Neural cell (in vitro differentiated cells): ENCODE results near the gene EVL.

Source experiments
- EP300 ChIP-seq: fragments of 450-650 bp; conservative IDR thresholded peaks from 2 replicates; pipeline ENCODE4 v1.6.1; 2014; ENCODE audit warnings: antibody characterized with exemption, mild to moderate bottlenecking, moderate library complexity; ENCODE audit not compliant: poor library complexity, severe bottlenecking
- EZH2 ChIP-seq: fragments of 200-600, 300-800 bp; shearing (Covaris generic), sonication (generic); IDR thresholded peaks from 2 replicates; pipeline ENCODE4 v1.6.1; 2014; ENCODE audit warnings: antibody characterized with exemption, low read length, borderline replicate concordance, mild to moderate bottlenecking; ENCODE audit not compliant: insufficient read depth, poor library complexity, severe bottlenecking
- MXI1 ChIP-seq: fragments of 450-650 bp; conservative IDR thresholded peaks from 2 replicates; pipeline ENCODE4 v1.6.1; 2014; ENCODE audit warnings: antibody characterized with exemption, mild to moderate bottlenecking; ENCODE audit not compliant: poor library complexity, severe bottlenecking
- POLR2AphosphoS5 ChIP-seq: IDR thresholded peaks from 2 replicates; pipeline ENCODE4 v1.6.1; 2012
- RAD21 ChIP-seq: fragments of 450-650 bp; conservative IDR thresholded peaks from 2 replicates; pipeline ENCODE4 v1.6.1; 2014; ENCODE audit warnings: antibody characterized with exemption, mild to moderate bottlenecking, moderate library complexity
- REST ChIP-seq: IDR thresholded peaks from 2 replicates; pipeline ENCODE4 v1.6.1; 2012; ENCODE audit warnings: borderline replicate concordance
- TAF1 ChIP-seq: IDR thresholded peaks from 2 replicates; pipeline ENCODE4 v1.6.1; 2012; ENCODE audit warnings: low read depth
- TF ChIP-seq, protein P1 (sequence below): fragments of 450-650 bp; IDR thresholded peaks from 2 replicates; pipeline ENCODE4 v1.5.1; 2014; ENCODE audit warnings: antibody characterized with exemption, mild to moderate bottlenecking, moderate library complexity; ENCODE audit not compliant: poor library complexity, severe bottlenecking

GRCh38 chr14:100062590-100062989 is 2.6 kb upstream of the EVL start:
- TF ChIP-seq EP300: no peak
- TF ChIP-seq, protein P1, sequence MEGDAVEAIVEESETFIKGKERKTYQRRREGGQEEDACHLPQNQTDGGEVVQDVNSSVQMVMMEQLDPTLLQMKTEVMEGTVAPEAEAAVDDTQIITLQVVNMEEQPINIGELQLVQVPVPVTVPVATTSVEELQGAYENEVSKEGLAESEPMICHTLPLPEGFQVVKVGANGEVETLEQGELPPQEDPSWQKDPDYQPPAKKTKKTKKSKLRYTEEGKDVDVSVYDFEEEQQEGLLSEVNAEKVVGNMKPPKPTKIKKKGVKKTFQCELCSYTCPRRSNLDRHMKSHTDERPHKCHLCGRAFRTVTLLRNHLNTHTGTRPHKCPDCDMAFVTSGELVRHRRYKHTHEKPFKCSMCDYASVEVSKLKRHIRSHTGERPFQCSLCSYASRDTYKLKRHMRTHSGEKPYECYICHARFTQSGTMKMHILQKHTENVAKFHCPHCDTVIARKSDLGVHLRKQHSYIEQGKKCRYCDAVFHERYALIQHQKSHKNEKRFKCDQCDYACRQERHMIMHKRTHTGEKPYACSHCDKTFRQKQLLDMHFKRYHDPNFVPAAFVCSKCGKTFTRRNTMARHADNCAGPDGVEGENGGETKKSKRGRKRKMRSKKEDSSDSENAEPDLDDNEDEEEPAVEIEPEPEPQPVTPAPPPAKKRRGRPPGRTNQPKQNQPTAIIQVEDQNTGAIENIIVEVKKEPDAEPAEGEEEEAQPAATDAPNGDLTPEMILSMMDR: no peak
- no peak for TF ChIP-seq MXI1
- TF ChIP-seq EZH2: no peak
- no peak for TF ChIP-seq POLR2AphosphoS5
- no peak for TF ChIP-seq REST
- no peak for TF ChIP-seq TAF1
- TF ChIP-seq RAD21: no peak
